ENCODE measurements around the gene LMF2.

LMF2 gene

GRCh38 chr22:50464451-50464850 lies 43.1 kb downstream of the LMF2 start:
- DNase-seq (ENCODE audit: low read depth in 2 of 2): no peak

- DNase-seq (ENCODE audit: low read depth in 2 of 2): no peak
Measured at GRCh38 chr22:50463188-50463900, 44.2 kb downstream of the LMF2 start.

- no peak for DNase-seq (ENCODE audit: low read depth in 2 of 2)
Measured at GRCh38 chr22:50461979-50462540, 45.4 kb downstream of the LMF2 start.

GRCh38 chr22:50461536-50461935 lies 46.0 kb downstream of the LMF2 start:
- DNase-seq (ENCODE audit: low read depth in 2 of 2): no peak

GRCh38 chr22:50460938-50461337 lies 46.6 kb downstream of the LMF2 start:
- DNase-seq (ENCODE audit: low read depth in 2 of 2): no peak

GRCh38 chr22:50459496-50460140 lies 47.9 kb downstream of the LMF2 start:
- no peak for DNase-seq (ENCODE audit: low read depth in 2 of 2)

- no peak for DNase-seq (ENCODE audit: low read depth in 2 of 2)
Measured at GRCh38 chr22:50459016-50459415, 48.5 kb downstream of the LMF2 start.

- no peak for DNase-seq (ENCODE audit: low read depth in 2 of 2)
Measured at GRCh38 chr22:50456466-50457234, 50.9 kb downstream of the LMF2 start.

- DNase-seq (ENCODE audit: low read depth in 2 of 2): no peak
Measured at GRCh38 chr22:50456026-50456425, 51.5 kb downstream of the LMF2 start.

- no peak for DNase-seq (ENCODE audit: low read depth in 2 of 2)
Measured at GRCh38 chr22:50455201-50455600, 52.3 kb downstream of the LMF2 start.

- DNase-seq (ENCODE audit: low read depth in 2 of 2): no peak
Measured at GRCh38 chr22:50454556-50455075, 52.9 kb downstream of the LMF2 start.
